ENCODE data around the gene TUT7.
"Not testable (repeated sequence)": the region's sequence is repeated elsewhere in the genome, so short reads cannot be mapped to it uniquely, and the experiment has no call there.

Gene TUT7, protein sequence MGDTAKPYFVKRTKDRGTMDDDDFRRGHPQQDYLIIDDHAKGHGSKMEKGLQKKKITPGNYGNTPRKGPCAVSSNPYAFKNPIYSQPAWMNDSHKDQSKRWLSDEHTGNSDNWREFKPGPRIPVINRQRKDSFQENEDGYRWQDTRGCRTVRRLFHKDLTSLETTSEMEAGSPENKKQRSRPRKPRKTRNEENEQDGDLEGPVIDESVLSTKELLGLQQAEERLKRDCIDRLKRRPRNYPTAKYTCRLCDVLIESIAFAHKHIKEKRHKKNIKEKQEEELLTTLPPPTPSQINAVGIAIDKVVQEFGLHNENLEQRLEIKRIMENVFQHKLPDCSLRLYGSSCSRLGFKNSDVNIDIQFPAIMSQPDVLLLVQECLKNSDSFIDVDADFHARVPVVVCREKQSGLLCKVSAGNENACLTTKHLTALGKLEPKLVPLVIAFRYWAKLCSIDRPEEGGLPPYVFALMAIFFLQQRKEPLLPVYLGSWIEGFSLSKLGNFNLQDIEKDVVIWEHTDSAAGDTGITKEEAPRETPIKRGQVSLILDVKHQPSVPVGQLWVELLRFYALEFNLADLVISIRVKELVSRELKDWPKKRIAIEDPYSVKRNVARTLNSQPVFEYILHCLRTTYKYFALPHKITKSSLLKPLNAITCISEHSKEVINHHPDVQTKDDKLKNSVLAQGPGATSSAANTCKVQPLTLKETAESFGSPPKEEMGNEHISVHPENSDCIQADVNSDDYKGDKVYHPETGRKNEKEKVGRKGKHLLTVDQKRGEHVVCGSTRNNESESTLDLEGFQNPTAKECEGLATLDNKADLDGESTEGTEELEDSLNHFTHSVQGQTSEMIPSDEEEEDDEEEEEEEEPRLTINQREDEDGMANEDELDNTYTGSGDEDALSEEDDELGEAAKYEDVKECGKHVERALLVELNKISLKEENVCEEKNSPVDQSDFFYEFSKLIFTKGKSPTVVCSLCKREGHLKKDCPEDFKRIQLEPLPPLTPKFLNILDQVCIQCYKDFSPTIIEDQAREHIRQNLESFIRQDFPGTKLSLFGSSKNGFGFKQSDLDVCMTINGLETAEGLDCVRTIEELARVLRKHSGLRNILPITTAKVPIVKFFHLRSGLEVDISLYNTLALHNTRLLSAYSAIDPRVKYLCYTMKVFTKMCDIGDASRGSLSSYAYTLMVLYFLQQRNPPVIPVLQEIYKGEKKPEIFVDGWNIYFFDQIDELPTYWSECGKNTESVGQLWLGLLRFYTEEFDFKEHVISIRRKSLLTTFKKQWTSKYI (N-terminal part only)

DNA sequence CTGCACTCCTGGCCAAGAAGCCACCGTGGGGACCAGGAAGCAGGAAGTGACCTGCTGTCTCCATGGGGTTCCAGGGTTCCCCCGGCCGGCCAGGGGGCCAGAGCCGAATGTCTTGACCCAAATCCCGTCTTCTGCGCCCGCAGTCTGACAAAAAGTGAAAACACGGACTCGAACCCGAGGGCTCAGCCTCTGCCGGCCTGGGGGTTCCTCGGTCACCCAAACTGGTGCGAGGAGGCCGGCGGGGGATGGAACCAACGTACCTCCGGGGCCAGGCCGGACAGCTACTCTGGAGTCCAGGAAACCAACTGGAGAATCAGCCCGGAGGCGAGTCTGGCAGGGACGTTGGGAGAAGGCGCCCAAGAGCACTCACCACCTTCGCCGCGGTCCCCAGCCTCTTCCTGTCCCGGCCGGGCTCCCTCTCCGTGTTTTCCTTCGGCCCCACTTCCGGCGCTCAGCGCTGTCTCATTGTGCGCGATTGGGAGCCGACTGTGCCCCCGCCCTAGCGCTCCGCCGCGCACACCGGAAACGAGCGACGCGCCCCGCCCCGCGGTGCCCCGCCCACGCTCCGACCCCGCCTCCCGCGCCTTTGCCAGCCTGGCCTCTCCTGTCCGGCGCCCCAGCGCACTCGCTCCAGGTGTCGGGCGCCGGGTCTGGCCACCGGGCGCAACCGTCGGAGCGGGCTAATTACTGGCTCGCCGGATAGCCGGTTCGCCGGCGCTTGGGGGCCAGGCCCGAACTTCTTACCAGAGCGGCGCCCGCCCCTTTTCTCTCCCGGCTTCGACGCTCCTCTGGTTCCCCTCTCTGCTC, at the start of gene TUT7:
Gene TUT7, minus strand, starts transcription at position 400 of the 807 bp plus-strand sequence. CDS start 1,211 bp downstream, outside the sequence.
- peak; percentile 98 for DNase-seq

DNA sequence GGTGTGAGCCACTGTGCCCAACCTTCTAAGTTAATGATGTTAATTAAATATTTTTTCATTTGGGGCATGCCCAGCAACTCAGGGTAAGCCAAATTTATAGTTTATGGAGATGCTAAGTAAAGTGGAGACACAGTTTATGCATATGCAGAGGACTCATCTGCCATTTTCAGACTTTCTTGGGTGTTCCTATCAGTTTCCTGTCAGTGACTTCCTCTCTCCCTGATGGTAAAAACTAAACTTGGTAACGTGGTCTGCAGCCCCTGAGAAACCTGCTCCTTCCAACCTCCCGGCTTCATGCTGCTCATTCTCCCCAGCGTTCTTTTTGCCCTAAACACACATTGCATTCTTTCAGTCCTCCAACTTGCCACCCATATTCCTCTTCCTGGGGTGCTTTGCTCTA, 48.4 kb upstream of the TUT7 start:
- DNase-seq, result no peak

DNA sequence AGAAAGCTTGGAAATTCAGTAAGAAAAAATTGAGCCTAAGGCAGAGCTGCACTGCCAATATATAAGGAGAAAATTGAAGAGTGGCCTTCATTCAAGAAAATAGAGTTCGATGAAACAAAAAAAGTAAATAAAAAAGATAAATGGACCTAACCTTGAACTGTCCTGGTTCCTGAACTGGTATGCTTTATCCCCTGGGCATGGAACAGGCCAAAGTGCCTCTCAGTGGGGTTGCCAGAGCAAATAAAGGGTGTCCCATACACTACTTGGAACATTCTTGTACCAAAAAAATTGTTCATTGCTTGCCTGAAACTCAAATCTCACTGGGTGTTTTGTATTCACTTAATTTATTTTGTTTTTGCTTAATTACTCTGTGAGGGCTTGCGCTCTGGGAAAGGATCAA, 42.2 kb upstream of the TUT7 start:
- DNase-seq, result no peak

DNA sequence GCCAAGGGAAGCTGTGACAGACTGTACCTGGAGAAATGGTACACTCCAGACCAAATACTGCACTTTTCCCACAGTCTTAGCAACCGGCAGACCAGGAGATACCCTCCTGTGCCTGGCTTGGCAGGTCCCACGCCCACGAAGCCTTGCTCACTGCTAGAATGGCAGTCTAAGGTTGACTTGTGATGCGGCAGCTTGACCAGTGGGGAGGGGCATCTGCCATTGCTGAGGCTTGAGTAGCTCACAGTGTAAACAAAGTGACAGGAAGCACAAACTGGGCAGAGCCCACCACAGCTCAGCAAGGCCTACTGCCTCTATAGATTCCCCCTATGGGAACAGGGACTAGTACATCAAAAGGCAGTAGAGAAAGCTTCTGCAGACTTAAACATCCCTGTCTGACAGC, 36.0 kb upstream of the TUT7 start:
- not testable (repeated sequence) for DNase-seq

DNA sequence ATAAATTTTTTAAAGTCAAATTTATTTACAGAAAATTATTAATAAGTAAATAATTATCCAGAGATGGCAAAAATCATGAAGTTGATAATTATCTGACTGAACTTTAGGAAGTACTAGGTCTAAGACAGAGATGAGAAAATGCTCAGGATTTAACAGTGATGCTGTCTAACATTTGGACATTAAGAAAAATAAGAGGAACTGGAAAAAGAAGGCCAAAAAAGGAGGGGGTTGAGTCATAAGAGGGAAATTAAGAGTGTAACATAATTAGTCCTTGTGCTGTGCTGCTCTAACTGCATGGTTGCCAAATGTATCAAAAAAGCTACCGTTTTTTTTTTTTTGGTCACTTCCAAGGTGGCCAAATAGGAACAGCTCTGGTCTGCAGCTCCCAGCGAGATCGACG, 35.4 kb upstream of the TUT7 start:
- DNase-seq, result no peak

DNA sequence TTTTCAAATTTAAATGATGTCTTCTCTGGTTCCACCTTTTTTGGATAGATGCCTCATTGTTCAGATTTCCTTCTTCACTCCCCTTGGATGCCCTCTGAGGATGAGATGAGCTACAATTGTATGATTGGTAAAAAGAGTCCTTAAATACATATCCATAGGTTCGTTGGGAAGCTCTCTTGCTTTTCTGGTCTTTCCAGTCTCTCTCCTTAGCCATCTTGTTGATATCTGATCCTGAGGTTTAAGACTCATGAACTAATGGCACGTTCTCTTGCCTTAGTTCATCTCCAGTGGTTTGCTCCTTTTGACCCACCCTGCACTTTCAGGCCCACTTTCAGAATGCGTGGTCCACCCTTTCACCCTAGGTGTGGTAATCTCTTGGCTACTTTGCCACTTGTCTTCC, 33.2 kb upstream of the TUT7 start:
- DNase-seq, result no peak

DNA sequence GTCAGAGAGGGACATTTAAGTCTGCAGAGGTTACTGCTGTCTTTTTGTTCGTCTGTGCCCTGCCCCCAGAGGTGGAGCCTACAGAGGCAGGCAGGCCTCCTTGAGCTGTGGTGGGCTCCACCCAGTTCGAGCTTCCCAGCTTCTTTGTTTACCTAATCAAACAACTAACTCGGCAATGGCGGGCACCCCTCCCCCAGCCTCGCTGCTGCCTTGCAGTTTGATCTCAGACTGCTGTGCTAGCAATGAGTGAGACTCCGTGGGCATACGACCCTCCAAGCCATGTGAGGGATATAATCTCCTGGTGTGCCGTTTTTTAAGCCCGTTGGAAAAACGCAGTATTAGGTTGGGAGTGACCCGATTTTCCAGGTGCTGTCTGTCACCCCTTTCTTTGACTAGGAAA, 28.8 kb upstream of the TUT7 start:
- DNase-seq, result not testable (repeated sequence)

DNA sequence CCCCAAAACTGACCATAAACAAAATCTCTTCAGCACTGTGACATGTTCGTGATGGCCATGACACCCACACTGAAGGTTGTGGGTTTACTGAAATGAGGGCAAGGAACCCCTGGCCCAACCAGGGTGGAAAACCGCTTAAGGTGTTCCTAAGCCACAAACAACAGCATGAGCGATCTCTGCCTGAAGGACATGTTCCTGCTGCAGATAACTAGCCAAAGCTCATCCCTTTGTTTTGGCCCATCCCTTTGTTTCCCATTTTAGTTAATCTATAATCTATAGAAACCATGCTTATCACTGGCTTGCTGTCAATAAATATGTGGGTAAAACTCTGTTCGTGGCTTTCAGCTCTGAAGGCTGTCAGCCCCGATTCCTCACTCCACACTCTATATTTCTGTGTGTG, 21.8 kb upstream of the TUT7 start:
- no peak for DNase-seq

DNA sequence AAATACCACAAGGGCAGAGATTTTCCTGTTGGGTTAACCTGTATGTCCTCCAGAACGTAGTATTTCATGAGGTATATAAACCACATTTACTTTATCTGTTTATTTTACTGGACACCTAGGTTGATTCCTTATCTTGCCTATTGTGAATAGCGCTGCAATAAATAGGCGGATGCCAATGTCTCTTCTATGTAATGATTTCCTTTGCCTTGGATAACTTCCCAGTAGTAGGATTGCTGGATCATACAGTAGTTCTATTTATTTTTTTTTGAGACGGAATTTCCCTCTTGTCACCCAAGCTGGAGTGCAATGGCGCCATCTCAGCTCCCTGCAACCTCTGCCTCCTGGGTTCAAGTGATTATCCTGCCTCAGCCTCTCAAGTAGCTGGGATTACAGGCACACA, 15.6 kb upstream of the TUT7 start:
- no peak for DNase-seq

DNA sequence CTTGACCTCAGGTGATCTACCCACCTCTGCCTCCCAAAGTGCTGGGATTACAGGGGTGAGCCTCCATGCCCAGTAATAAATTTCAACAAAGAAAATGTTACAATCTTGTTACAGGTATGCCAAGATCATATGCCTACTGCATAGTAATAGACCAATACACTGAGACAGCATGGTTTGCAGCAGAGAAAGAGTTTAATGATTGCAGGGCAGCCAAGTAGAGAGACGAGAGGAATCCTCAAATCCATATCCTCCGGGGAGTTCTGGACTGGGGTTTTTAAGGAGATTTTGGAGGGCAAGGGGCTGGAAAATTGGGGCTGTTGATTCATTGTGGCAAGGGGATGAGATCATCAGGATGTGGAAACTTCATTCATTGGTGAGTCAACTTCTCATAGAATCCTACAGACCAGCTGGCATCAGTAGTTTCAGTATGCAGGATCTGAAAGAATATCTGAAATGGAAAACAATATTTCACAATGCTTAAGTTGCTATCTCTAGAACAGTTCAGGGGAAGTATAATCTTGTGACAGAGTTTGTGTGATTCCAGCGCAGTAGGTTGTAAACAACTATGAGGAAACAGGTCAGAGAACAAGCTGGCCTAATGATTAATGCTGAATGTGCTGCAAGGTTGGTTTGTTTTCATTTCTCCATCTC, 14.8 kb upstream of the TUT7 start:
- DNase-seq, result no peak

DNA sequence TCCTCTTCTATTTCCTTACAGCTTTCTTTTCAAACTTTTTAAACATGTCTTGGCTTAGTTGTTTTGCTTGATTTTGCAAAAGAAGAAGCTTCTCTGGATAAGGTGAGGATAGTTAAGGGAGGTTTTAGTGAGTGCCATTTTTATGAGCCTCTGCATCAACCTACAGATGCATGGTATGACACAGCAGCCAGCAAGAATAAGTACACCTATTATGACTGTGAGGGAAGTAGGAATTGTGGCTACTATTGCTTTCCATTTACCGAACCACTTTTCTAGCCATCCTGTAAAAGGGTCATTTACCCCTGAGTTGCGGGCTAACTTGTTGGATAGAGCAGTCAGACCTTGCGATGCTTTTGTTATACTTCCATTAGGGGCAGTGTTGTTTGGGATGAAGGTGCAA, 7.0 kb upstream of the TUT7 start:
- DNase-seq, result no peak

DNA sequence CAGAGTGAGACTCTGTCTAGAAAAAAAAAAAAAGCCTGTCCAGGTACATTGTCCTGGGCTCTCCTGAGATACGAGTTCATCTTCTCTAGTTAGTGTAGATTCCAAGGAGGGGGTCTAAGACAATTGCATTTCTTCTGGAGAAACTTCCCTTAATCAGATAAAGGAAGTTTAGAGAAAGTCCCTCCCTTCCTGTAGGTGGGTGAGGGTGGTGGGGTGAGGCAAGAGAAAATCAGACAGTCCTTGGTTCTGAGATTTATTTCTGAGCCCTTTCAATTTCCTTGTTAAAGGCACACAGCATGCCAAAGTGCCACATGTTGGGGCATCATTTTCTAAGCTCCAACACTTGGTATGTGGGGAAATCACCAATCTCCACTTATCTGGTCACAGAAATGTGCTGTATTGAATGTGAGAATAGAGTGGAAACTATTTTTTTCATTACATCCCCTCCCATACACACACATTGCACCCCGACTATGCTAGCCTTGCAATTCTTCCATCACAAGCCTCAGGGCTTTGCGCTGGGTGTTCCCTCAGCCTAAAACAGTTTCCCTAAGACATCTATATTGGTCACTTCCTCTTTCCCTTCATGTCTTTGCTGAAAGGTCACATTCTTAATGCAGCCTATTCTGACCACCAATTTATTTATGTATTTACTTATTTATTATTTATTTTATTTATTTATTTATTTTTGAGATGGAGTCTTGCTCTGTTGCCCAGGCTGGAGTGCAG, 5.1 kb upstream of the TUT7 start:
- no peak for DNase-seq

DNA sequence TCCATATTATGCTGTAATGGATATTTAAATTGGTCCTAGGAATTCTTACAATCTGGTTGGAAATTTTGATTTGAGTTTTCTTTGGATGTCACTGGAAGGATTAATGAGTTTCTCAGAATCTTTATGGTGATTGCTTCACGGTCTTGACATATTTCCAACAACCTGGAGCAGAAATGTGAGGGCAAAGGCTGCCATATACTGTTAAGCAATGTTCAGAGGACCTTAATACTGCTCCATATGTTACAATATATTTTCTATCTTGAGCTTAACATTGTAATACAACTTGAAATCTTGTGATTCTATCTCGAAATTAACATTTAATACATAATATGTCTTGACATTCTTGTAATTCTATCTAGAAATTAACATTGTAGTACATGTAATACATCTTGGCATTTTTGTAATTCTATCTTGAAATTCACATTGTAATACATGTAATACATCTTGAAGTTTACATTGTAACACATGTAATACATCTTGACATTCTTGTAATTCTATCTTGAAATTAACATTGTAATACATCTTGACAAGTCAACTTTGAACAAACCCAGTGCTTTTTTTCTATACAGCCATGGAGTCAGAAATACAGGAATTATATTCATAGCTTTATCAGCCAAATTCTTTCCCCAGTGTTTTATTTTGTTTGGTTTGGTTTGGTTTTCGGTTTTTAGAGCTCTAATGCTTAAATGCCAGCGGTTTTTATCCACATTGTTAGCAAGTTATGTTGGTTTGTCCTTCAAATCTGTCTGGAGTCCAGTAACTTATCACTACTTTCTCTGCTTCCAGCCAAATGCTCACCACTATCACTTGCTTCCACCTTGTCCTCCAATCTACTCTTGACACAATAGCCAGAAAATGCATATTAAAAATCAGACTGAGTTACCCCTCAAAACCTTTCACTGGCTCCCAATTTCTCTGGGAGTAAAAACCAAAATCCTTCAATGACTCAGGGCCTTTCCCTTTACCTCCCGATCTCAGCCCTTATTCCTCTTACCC, 3.0 kb upstream of the TUT7 start:
- no peak for DNase-seq

DNA sequence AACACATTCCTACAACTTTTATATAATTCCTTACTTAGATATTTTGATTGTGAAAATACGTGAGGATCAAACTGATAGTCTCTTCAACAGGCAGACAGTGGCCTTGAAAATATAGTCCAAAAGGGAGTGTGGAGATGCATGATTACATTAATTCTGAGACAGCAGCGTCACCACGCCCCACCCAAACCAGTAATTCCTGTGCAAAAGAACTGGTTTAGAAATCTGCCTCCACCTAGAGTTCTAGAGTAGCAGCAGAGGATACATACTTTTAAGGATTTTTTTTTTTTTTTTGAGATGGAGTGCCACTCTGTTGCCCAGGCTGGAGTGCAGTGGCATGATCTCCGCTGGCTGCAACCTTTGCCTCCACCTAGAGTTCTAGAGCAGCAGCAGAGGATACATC, 1.6 kb upstream of the TUT7 start:
- DNase-seq, result no peak

DNA sequence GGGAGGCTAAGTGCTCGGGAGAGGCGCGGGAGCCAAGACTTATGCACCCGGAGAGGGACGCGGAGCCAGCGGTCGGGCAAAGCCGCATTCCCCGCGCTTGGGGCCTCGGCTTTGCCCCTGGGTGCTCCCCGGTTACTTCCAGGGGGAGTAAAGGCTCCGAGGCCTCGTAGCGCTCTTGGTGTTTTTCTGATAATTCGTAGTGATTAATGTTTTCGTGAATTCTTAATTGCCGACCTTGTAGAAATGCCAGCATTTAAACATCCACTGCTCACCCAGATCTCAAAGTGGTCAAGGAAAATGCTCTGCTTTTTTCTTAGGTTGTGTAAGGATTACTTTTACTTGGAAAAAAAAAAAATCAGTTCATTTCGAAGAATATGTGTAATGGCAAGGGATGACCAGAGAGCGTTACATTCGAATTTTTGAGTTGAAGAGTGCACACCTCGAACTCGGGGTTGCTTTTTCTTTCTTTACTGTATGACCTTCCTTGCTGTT, 654 bp upstream of the TUT7 start:
- no peak for DNase-seq

DNA sequence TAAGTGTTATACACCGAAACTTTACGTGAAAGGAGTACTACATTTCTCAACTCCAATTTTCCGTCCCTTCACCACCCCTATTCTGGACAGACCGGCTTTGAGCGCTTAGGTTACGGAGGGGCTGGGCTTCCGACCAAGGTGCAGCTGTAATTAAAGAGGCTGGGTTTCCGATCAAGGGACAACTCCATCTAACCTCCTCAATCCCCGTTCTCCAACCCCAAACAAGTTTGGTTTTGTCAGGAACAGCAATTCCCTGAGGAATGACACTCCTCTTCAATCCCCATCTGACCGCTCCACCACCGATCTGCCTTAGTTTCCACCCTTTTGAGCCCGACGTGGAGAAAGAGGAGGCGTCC, 577 bp downstream of the TUT7 start:
- no peak for DNase-seq

DNA sequence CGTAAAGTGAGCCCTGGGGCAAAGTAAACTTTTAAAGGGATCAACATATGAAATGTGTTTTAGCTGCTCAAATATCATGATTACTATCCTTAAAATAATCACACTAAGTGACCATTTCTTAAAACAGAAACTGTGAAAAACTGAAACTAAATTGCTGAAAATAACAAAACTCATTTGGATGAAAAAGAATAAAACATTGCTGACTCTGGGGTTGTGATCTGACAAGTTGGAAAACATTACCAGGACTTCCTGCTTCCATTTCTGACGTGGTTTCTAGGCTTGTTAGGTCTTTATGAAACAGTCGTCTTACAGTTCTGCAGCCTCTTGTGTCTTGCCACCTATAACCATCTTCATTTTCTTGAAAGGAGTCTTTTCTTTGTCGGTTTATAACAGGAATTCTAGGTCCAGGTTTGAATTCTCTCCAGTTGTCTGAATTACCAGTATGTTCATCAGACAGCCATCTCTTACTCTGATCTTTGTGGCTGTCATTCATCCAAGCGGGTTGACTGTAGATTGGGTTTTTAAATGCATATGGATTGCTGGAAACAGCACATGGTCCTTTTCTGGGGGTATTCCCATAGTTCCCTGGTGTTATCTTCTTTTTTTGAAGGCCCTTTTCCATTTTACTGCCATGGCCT, 1.7 kb downstream of the TUT7 start:
- no peak for DNase-seq

DNA sequence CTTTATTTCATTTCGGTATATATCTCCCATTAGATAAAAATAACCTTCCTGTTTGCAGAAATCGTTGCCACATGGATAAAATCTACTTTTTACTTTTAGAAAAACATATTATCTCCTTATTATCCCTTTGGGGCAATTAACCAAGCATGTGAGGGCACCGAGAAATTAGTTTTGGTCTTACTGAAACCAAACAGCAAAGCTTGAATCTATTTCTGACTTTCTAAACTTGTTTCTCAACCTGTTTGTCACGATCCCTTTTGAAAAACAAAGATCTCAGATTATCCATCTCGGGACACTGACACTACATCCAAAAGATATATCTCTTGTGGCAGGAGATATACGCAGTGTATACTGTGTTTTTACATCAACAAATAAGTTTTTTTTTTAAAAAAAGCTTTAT, 2.3 kb downstream of the TUT7 start:
- no peak for DNase-seq
